Stomach (tissue), 4 donors: ENCODE measurements around the gene LRRIQ1.

Experiments
- EP300 ChIP-seq: sonication (generic); formaldehyde crosslinking; IDR thresholded peaks from one replicate; pipeline ENCODE4 v1.6.1; 2017; ENCODE audit warnings: antibody characterized with exemption
- POLR2A ChIP-seq, 4 donors: fragments of 450-650 bp; IDR thresholded peaks; one replicate each; pipeline ENCODE4 v1.6.1; 2016; ENCODE audit warnings: antibody characterized with exemption in 4 of 4, control low read depth in 2 of 4, mild to moderate bottlenecking in 1 of 4, moderate library complexity in 1 of 4
- TF ChIP-seq, protein P1 (sequence below), 7 experiments: fragments of 450-650 bp in 4 of 7; fragments of 200-600 bp in 3 of 7; sonication (generic) in 3 of 7; IDR thresholded peaks; one replicate each; pipeline ENCODE4 v1.5.1; 2016 to 2019; ENCODE audit warnings: antibody characterized with exemption in 7 of 7, control low read depth in 2 of 7, mild to moderate bottlenecking in 1 of 7

DNA sequence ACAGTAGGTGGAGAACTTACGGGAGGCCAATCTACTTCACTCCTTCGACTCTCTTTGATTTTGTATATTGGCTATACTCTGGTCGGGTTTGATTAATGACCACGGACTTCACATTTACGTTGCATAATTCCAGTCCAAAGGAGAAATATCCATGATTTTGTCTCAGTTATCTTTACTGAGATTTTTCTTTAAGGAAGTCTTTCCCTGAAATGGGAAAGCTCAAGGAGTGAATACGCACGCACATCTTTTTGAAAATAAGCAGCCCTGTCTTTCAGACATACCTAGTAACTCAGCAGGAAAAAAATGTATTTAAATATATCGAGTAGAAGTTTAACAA, 238.1 kb downstream of the LRRIQ1 start:
- TF ChIP-seq, protein P1, sequence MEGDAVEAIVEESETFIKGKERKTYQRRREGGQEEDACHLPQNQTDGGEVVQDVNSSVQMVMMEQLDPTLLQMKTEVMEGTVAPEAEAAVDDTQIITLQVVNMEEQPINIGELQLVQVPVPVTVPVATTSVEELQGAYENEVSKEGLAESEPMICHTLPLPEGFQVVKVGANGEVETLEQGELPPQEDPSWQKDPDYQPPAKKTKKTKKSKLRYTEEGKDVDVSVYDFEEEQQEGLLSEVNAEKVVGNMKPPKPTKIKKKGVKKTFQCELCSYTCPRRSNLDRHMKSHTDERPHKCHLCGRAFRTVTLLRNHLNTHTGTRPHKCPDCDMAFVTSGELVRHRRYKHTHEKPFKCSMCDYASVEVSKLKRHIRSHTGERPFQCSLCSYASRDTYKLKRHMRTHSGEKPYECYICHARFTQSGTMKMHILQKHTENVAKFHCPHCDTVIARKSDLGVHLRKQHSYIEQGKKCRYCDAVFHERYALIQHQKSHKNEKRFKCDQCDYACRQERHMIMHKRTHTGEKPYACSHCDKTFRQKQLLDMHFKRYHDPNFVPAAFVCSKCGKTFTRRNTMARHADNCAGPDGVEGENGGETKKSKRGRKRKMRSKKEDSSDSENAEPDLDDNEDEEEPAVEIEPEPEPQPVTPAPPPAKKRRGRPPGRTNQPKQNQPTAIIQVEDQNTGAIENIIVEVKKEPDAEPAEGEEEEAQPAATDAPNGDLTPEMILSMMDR (IDR thresholded peaks at IDR 0.05), result no peak
- TF ChIP-seq EP300 (no peak), POLR2A (IDR thresholded peaks at IDR 0.05) (no peak)
